RWPE1 (cell line): ENCODE data around the gene SLC7A1.

Experiments used
- CTCF ChIA-PET: fragments of 350-600 bp; sonication (Branson Sonifier 250); formaldehyde crosslinking; extraction: SDS; loops from one replicate; lab custom pipeline; 2021; lab: Yijun Ruan, JAX
- POLR2A ChIA-PET: fragments of 400-600 bp; formaldehyde crosslinking; extraction: SDS; loops from one replicate; lab custom pipeline; 2020; ENCODE audit warnings: antibody characterized with exemption; ENCODE audit not compliant: low non-redundant PET; lab: Yijun Ruan, JAX
- DNase-seq: peaks from one replicate; pipeline ENCODE4 v3.0.0; 2012; ENCODE audit warnings: low spot score
- H3K27ac ChIP-seq: fragments of 450-650 bp; 2 replicates; pipeline ENCODE4 v1.5.1; 2017
- TF ChIP-seq, protein P1 (sequence below): fragments of 450-650 bp; conservative IDR thresholded peaks from 2 replicates; pipeline ENCODE4 v1.5.1; 2017; ENCODE audit warnings: low read depth, mild to moderate bottlenecking

Gene SLC7A1

DNA sequence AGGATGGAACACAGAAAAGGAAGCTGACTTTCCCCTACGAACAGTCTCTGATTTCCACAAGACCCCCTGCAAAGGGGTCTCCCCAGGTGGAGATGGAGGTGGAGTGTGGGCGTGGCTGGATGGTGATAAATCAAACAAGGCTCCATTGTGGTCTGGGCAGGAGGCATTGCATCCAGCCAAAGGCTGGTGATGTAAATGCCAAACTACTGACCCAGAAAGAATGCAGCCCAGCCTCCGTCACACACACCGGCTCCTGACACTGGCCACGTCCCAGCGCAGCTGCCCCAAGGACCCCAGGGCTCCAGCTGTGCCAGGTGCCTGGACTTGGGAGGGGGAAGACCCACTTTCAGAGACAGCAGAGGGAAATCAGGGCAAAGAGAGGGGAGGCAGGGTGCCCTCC lies 6.3 kb downstream of the SLC7A1 start:
- CTCF ChIA-PET, result interaction anchor here (0.7 kb wide), 1 partner anchor 78 kb away, joined by 3 read pairs; no protein-coding TSS in a partner anchor
- H3K27ac ChIP-seq, result peak overlapping the region; percentile 78
- no peak for DNase-seq
- POLR2A ChIA-PET, result no interaction called here
- TF ChIP-seq, protein P1, sequence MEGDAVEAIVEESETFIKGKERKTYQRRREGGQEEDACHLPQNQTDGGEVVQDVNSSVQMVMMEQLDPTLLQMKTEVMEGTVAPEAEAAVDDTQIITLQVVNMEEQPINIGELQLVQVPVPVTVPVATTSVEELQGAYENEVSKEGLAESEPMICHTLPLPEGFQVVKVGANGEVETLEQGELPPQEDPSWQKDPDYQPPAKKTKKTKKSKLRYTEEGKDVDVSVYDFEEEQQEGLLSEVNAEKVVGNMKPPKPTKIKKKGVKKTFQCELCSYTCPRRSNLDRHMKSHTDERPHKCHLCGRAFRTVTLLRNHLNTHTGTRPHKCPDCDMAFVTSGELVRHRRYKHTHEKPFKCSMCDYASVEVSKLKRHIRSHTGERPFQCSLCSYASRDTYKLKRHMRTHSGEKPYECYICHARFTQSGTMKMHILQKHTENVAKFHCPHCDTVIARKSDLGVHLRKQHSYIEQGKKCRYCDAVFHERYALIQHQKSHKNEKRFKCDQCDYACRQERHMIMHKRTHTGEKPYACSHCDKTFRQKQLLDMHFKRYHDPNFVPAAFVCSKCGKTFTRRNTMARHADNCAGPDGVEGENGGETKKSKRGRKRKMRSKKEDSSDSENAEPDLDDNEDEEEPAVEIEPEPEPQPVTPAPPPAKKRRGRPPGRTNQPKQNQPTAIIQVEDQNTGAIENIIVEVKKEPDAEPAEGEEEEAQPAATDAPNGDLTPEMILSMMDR, result no peak

DNA sequence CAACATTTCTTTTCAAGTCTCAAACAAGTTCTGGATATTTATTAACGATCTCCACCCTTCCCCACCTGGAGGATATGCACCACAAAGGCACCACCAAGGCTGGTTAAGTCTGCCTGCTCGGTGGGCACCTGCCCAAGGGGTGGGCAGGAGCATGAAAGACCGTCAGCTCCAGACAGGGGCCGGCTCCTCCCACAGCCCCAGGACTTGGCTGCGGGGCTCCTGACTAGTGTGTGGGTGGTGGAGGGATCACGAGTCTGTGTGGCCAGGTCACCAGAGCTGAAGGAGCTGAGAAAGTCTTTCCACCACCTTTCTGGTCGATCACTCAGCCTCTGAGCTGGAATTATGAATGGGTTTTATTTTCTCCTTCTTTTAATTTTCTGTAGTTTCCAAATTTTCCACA lies 7.8 kb downstream of the SLC7A1 start:
- H3K27ac ChIP-seq, result peak overlapping the region; percentile 82
- DNase-seq, result no peak
- TF ChIP-seq, protein P1, result no peak
- CTCF ChIA-PET, result no interaction called here
- POLR2A ChIA-PET, result no interaction called here

DNA sequence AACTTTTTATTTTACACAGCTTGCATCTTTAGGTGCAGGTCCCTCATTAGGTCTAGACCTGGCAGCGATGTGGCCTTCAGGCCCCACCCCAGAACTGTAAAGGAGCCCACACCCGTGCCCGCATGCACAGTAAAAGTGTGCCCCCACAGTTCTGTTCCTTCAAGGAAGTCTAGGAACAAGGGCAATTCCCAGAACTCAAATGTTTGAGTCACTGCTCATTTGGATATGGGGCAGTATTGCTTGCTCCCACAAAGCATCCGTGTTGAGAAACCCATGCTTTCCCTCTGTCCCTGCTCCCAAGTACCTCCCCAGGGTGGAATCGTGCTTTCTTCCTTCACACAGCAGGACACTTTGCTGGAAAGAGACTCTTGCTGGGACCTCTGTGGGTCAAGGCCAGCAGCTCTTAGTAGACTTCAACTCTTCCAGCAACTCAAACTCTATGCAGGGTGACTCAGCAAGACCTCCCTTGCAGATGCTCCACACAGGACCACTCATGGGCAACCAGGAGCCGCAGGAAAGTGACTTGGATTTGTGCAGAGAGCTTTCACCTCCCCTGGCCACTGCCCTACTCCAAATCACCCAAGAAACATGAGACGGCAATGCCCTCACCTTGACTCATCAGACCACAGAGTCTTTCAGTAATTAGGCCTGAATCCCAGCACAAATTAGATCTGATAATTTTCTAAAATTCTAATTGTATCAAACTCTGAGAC lies 12.3 kb downstream of the SLC7A1 start:
- ChIA-PET POLR2A (no interaction called here), CTCF (interaction anchor here (1.0 kb wide), 1 partner anchor 75 kb away, joined by 3 read pairs; no protein-coding TSS in a partner anchor)

DNA sequence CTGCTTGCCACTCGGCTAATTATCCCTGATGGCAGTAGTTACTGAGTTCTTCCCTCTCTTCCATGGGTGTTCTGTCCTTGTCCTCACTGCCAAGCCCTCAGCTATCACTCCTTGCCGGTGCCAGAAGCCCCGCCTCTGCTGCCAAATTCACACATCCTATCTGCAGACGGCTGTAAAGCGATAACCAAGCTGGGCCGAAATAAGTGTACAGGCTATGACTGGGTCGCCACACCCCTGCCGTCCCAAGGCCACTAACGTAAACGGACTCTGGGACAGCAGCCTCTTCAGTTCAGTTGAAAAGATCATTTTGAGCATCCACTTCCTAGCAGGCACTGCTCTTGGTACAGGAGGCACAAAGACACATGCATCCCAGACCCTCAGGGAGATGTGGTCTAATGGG lies 13.3 kb downstream of the SLC7A1 start:
- POLR2A ChIA-PET, result no interaction called here
- TF ChIP-seq, protein P1, result no peak

More for the DNA sequence above, 12.3 kb downstream of the SLC7A1 start:
- peak; percentile 54 for DNase-seq
- TF ChIP-seq, protein P1, result no peak
- peak overlapping the region; percentile 67 for H3K27ac ChIP-seq

DNA sequence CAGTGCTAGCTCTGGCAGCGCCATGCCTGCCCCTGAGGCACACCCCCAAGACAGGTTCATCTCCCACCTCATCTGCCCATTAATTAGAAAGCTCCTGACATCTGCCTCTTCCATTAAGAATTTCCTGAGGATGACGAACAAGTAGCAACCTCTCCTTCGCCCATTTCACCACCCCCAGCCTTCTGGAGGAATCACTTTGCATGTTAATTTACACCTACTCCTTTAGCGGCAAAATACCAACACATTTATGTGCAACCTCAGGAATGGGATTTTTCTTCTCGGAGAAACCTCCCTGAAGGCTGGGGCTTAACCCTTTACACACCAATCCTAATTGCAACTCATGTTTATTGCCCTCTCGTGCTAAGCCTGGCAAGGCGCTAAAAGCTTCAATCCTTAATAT lies 13.8 kb downstream of the SLC7A1 start:
- POLR2A ChIA-PET, result no interaction called here
- CTCF ChIA-PET, result no interaction called here
- H3K27ac ChIP-seq, result no peak overlapping the region
- TF ChIP-seq, protein P1, result no peak
- no peak for DNase-seq

More for the DNA sequence above, 13.3 kb downstream of the SLC7A1 start:
- CTCF ChIA-PET, result no interaction called here
- DNase-seq, result no peak
- H3K27ac ChIP-seq, result 0 out of 2 replicates have a peak overlapping the region, but pooled peaks have one; percentile 3

DNA sequence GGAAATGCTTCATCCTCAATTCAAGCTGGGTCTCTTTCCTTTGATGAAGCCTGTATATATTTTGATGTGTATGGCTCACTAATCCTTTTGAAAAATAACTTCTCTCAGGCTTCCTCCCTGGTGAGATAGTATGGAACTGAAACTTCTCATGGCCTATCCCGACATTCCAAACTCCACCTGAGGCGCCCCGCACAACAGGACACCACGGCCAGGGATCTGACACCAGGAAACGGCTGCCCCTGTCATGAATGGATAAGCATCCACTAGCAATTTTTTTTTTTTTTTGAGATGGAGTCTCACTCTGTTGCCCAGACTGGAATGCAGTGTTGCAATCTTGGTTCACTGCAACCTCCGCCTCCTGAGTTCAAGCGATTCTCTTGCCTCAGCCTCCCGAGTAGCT lies 16.4 kb downstream of the SLC7A1 start:
- CTCF ChIA-PET, result no interaction called here

More for the DNA sequence above, 16.4 kb downstream of the SLC7A1 start:
- TF ChIP-seq, protein P1, result no peak
- DNase-seq, result no peak
- POLR2A ChIA-PET, result no interaction called here
- H3K27ac ChIP-seq, result peak overlapping the region; percentile 55
